Measurements from ENCODE around the gene DYSF.

DNA sequence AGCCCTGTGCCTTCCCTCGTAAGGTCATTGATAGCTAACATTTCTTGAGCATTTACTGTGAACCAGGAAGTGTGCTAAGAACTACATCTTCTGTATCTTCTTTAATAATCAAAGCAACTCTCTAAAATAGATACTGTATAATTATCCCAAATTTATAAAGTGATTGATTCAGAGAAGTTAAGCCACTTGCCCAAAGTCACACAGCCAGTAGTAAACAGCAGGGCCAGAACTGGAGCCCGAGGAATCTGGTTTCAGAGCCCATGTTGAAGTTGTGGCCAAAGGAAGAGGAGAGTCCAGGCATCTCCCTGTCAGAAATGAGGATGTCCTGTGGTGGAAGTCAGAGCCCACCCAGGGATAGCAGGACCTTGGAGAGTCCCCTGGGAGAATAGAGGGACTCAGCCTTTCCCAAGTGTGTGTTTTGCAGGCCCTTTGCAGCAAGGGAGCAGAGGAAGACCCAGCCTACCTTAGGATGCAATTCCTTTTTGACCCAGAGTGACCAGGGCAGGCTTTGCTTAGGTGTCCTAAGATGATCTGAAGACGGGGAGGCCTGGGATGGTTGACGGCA lies 134.2 kb downstream of the DYSF start:
- TF ChIP-seq CTCF (IDR thresholded peaks at IDR 0.05) (no peak), POLR2A (IDR thresholded peaks at IDR 0.05) (no peak)
